Activated effector memory CD4-positive, alpha-beta T cell treated with anti-CD3 and anti-CD28 coated beads, Interleukin-2, amount 50 U/mL, for 16 hours (primary cell): ENCODE data around the gene SARS2.

Source experiments
- DNase-seq: peaks from one replicate; pipeline ENCODE4 v3.0.0-alpha.2; 2020

SARS2 gene

DNA sequence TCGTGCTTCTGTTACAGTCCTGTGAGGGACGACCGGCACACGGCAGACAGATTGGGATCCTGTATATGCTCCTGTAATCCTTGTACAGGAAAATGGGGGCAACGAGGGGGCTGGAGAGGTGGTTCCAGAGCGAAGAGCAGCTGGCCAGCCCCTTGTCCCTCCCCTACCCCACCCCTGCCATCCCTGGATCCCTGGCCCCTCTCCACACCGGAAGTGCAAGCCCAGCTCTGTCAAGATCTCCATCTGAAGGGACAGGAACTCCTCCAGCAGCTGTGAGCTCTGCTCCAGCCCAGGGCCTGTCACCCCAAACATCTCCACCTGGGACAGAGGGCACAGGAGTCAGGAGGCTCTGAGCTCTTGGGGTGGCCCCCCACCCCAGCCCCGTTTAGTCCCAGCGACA lies 13.0 kb downstream of the SARS2 start:
- no peak for DNase-seq

DNA sequence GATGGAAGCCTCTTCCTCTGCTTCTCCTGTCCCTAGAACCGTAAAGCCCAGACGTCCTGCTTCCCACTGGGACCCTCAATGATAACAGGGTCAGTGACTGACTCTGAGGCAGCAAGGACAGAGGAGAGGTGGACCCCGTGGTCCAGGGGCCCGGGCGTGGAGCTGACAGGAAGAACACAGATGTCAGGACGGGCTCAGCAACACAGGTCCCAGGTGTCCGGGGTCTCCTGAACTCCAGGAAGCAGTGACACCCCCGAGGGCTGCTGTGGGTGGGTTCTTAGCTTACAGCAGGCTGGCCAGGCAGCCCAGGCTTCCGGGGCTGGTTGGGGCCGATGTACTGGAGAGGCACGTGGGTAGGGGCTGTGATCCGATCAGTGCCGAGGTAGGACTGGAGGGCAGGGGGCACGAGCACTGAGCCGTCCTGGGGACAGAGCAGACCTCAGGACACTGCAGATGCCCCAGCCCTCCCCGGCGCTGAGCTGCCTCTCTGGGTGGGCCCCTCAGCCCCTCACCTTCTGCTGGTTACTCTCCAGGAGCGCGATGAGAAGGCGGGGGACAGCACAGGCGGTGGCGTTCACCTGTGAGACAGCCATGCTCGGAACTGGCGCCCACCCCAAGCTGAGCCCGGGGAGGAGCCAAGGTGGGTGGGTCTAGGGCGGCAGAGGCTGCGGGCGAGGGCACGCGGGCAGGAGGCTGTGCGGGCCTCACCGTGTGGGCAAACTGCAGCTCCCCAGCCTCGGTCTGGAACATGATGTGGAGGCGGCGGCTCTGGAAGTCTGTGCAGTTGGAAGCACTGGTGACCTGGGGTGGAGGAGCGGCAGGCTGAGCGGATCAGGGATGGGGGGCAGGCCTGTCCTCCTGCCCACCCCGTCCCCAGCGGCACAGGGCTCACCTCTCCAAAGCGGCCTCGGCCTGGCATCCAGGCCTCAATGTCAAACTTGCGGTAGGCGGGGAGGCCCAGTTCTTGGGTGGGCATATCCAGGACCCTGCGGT lies 14.9 kb downstream of the SARS2 start:
- no peak for DNase-seq

GRCh38 chr19:38913958-38914357 lies 16.6 kb downstream of the SARS2 start:
- no peak for DNase-seq

DNA sequence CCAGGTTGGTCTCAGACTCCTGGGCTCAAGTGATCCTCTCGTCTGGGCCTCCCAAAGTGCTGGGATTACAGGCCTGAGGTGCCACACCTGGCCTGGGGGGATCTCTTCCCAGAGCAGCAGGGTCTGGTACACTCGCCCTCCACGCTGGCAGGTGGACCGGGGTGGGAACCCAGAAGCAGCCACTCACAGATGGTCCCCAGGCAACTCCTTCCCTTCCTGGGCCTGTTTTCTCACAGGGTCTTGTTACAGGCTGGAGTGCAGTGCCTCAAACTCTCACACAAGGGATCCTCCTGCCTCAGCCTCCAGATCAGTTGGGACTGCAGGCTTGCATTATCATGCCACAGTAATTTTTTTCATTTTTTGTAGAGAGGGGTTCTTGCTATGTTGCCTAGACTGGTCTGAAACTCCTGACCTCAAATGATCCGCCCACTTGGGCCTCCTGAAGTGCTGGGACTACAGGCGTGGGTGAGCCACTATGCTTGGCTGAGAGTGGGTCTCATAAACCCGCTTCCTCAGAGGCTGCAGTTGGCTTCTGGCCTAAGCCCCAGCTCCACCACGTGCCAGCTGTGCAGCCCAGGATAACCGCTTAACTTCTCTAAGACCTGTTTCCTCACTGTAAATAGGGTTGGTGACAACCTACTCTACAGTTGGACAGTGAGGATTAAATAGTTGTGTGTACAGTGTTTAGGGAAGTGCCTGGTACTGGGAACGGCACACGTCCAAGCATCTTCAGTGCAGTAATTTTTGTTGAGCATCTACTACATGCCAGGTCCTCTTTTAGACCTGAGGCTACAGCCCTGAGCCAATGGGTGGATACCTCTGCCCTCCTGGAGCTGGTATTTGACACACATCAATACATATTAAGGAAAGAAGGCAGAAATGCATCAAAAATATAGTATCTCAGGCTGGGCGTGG lies 17.7 kb downstream of the SARS2 start:
- DNase-seq, result no peak

DNA sequence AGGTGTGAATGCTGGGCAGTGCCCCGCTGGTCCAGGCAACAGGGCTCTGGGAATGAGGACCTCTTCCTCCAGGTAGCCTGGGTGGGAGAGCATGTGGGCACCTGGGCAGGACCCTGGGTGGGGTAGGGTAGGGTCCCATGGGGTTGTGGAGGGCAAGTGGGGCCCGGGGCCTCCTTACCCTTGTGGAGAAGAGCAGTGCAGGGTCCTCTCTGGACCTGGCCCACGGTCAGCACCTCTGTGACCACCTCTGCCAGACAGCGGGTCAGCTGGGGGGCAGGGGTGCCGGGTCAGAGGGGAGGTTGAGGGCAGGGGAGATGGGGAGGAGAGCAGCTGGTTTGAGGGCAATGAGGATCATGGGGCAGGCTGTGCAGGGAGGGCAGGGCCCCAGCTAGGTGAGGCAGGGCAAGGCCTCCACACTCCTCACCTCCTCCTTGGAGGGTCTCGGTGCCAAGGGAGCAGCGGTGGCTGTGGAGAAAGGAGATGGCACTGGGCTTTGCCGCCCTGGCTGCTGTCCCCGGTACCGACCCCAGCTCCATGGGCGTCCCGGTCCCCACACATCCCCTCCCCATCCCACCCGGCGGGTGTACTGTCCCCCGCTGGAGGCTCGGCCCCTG lies 19.1 kb downstream of the SARS2 start:
- DNase-seq, result no peak

GRCh38 chr19:38910488-38910887 lies 20.1 kb downstream of the SARS2 start:
- DNase-seq, result no peak

GRCh38 chr19:38908911-38909310 lies 21.7 kb downstream of the SARS2 start:
- DNase-seq, result no peak

DNA sequence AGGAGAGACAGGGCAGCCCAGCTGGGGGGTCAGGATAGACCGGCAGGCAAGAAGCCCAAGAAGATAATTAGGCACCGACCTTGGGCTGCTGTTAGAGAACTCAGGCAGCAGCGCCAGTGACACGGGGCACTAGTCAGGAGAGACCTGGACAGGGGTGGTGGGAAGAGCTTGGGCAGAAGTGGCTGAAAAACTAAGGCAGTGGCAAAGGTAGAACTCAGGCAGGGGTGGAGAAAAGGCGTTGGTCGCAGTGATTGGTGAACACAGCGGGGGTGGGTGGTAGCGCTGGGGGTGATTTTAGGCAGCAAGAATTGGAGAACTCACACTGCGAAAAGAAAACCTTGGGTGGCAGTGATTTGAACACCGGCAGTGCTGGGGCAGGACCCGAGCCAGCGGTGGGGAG lies 22.9 kb downstream of the SARS2 start:
- no peak for DNase-seq

GRCh38 chr19:38907227-38907626 lies 23.3 kb downstream of the SARS2 start:
- DNase-seq, result no peak

- no peak for DNase-seq
These were observed 24.9 kb downstream of the SARS2 start for GRCh38 chr19:38905620-38906019.

GRCh38 chr19:38904581-38905539 lies 25.7 kb downstream of the SARS2 start:
- DNase-seq, result no peak

GRCh38 chr19:38901683-38902082 lies 28.9 kb downstream of the SARS2 start:
- no peak for DNase-seq

DNA sequence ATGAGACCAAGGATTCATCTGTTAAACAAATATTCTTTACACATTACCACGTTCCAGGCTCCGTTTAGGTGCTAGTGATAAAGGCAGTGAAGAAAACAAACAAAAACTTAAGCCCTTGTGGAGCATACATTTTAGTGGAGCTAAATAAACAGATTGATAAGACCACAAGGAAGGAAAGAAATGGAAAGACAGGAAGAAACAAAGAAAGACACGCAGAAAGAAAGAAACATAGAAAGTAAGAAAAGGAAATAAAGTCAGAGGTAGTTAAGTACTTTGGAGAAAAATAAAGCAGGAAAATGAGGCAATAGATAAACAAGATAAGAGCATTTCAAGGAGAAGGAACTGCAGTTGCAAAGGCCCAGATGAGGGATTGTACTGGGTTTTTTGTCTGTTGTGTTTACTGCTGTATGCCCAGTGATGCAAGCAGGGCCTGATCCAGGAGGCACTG lies 29.8 kb downstream of the SARS2 start:
- DNase-seq, result no peak

DNA sequence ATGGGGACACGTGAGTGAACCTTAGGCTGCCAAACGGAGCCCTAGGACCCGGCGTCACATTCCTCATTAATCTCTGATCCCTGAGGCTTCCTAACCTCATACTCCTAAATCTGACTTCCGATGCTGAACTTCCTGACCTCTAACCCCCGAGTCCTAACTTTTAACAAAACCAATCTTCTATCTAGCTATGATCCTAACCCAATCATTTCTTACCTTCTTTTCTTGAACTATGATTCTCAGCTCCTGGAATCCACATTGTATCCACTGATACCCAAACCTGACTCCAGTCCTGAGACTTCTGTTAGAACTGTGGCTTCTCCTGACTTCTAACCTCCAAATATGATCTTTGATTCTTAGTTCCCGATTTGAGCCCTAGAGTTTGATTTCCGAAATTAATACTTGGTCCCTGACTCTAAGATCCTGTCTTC lies 30.3 kb downstream of the SARS2 start:
- no peak for DNase-seq

DNA sequence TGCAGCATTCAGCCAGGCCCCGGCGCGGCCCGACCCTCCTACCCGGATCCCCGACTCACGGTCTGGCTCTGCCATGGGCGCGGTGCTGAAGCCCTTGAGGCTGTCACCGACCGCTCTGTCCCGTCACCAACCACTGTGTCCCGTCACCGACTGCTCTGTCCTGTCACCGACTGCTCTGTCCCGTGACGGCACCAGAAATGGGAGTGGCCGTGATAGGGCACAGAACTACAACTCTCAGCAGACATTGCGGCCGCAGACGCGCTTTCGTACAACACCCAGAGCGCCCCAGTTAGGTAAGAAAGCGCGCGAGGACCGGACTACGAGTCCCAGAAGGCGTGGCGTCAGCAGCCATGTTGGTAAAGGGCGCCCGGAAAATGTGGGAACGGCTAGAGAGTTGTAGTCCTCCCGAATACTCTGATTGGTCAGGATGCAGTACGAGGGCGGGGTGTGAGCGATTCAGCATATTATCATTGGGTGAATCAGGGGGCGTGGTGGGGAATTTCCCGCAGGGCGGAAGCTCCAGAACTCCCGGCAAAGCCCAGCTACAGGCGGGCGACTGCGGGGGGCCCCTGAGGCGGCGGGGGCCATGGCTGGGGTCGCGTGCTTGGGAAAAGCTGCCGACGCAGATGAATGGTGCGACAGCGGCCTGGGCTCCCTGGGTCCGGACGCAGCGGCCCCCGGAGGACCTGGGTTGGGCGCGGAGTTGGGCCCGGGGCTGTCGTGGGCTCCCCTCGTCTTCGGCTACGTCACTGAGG lies 30.9 kb downstream of the SARS2 start, which contains the start of the genes NFKBIB and SIRT2:
Gene NFKBIB (plus strand): TSS at position 523 of the 755 bp plus-strand sequence. CDS start 64 bp downstream, at position 587.
Gene SIRT2 (minus strand): TSS at position 172 of the 755 bp plus-strand sequence. CDS start 97 bp downstream, at position 75.
- DNase-seq, result peak; percentile 100

GRCh38 chr19:38898788-38899446 lies 31.6 kb downstream of the SARS2 start:
- no peak for DNase-seq

- no peak for DNase-seq
These were observed 35.6 kb downstream of the SARS2 start for GRCh38 chr19:38894968-38895367.

- no peak for DNase-seq
These were observed 37.2 kb downstream of the SARS2 start for GRCh38 chr19:38893341-38893771.

GRCh38 chr19:38892841-38893240 lies 37.7 kb downstream of the SARS2 start:
- no peak for DNase-seq

DNA sequence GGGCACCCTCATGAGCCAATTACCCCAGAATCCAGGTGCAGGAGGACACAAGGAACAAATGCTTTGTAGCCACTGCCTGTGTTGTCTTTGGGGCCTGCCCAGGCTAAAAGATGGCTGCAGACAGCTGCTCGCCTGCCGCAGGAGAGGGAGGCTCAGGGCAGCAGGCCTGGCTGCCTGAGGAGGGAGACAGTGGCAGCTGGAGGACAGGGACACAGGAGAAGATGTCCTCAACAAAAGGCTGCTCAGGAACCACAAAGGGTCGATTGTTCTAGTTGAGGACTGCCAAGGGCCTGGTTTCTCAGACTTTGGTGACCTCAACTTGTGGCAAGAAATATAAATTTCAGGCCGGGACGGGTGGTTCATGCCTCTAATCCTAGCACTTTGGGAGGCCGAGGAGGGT lies 38.8 kb downstream of the SARS2 start:
- DNase-seq, result no peak
